Natural killer cell (primary cell): ENCODE measurements around the gene PRDX4. TPM values are rescaled to one million over a fixed set of nuclear protein-coding genes. Genes with fewer than 3 reads are reported as not detected.
A peak's percentile ranks its signal among the peaks of the same experiment; 100 is the strongest.

Source experiments
- ATAC-seq, 3 donors: fragments of 150-1000 bp in 2 of 3; fragments of 200-7000 bp in 1 of 3; cut with Tn5 transposase; 1 replicate in 1 of 3; 2 replicates in 2 of 3; pipeline ENCODE4 v1.10.0; 2021; ENCODE audit warnings: mild to moderate bottlenecking in 2 of 3, moderate library complexity in 2 of 3
- DNase-seq, 2 donors: peaks; one replicate each; pipeline versions ENCODE4 v3.0.0 to v3.0.0-alpha.2; 2013 to 2021; ENCODE audit warnings: mixed read lengths in 1 of 2
- H3K27ac ChIP-seq: one replicate; pipeline ENCODE4 v1.5.1; 2013; ENCODE audit warnings: mild to moderate bottlenecking, low read length
- H3K27me3 ChIP-seq: one replicate; pipeline ENCODE4 v1.6.1; 2013; ENCODE audit warnings: low read length; ENCODE audit not compliant: control insufficient read depth, insufficient read depth
- H3K36me3 ChIP-seq: one replicate; pipeline ENCODE4 v1.6.1; 2013; ENCODE audit warnings: low read length; ENCODE audit not compliant: control insufficient read depth, insufficient read depth
- H3K4me1 ChIP-seq: one replicate; pipeline ENCODE4 v1.6.1; 2013; ENCODE audit warnings: low read length; ENCODE audit not compliant: control insufficient read depth, insufficient read depth
- H3K4me3 ChIP-seq: one replicate; pipeline ENCODE4 v1.5.1; 2013; ENCODE audit warnings: low read length
- H3K9me3 ChIP-seq: one replicate; pipeline ENCODE4 v1.6.1; 2013; ENCODE audit warnings: low read length; ENCODE audit not compliant: control insufficient read depth, insufficient read depth
- H3K27ac Mint-ChIP-seq, 2 donors: one replicate each; pipeline ENCODE4 v1.8.0; 2022; ENCODE audit warnings: mild to moderate bottlenecking in 2 of 2, mixed read lengths in 2 of 2, moderate library complexity in 1 of 2
- H3K27me3 Mint-ChIP-seq, 2 donors: one replicate each; pipeline ENCODE4 v1.8.0; 2022; ENCODE audit warnings: low read depth in 2 of 2, mixed read lengths in 2 of 2
- H3K36me3 Mint-ChIP-seq: one replicate; pipeline ENCODE4 v1.8.0; 2022; ENCODE audit warnings: mixed read lengths
- H3K4me1 Mint-ChIP-seq, 2 donors: one replicate each; pipeline ENCODE4 v1.8.0; 2022; ENCODE audit warnings: mixed read lengths in 2 of 2
- H3K4me3 Mint-ChIP-seq: one replicate; pipeline ENCODE4 v1.8.0; 2022; ENCODE audit warnings: mild to moderate bottlenecking, moderate library complexity, mixed read lengths
- H3K9me3 Mint-ChIP-seq, 2 donors: one replicate each; pipeline ENCODE4 v1.8.0; 2022; ENCODE audit warnings: mixed read lengths in 2 of 2
- WGBS: methylation state at CpG from one replicate; pipeline ENCODE4 v1.1.7; 2013; ENCODE audit warnings: missing lambda C conversion rate; ENCODE audit not compliant: insufficient coverage; 5-methylcytosine and 5-hydroxymethylcytosine counted together
- intact Hi-C: fragments of 100-400 bp; cut with micrococcal nuclease; formaldehyde crosslinking; loops from one replicate; pipeline ENCODE4 v1.14.2; 2022
- total RNA-seq, 4 donors: library from RNA; stranded (reverse); fragments of 120-200 nt in 1 of 4; gene quantifications; one replicate each; pipeline versions ENCODE4 v1.2.3 to v1.2.4, GENCODE V29; 2013 to 2022
- TF ChIP-seq, protein P1 (sequence below): fragments of 200-600 bp; IDR thresholded peaks from one replicate; pipeline ENCODE4 v1.8.0; 2022; ENCODE audit warnings: antibody characterized with exemption

The PRDX4 gene
- total RNA-seq, 3 donors from 2014 or later (not counting 1 experiment from before 2014, with no cell fraction given): 6.8 to 13.5 (median 7.8) TPM

DNA sequence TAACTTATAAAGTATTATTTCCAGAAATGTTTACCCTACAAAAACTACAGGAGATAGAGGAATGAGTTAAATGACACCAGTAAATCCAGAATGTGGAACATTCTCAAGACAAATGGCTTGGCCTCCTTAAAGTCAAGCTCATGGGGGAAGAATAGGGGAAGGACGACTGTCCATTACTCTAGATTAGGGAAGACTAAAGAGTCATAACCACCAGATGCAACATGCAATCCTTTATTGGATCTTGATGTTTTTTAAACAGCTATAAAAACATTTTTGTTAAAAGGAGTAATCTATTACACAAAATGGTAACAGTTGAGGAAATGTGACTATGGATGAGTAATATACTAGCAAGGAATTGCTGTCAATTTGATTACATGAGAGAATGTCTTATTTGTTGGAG, 64.7 kb downstream of the PRDX4 start:
- Histone ChIP-seq H3K4me3 (no peak overlapping the region), H3K27ac (no peak overlapping the region), H3K27me3 (no peaks in the 10 kb centered on the region), H3K4me1 (no peaks in the 10 kb centered on the region), H3K9me3 (no peaks in the 10 kb centered on the region), H3K36me3 (peaks cover 4% of the 10 kb centered on the region)
- no peak for ATAC-seq
- Mint-ChIP-seq H3K9me3 (no peaks in the 10 kb centered on the region), H3K4me3 (no peak overlapping the region), H3K36me3 (no peaks in the 10 kb centered on the region), H3K4me1 (peaks cover 5 to 6% of the 10 kb centered on the region in 2 donors), H3K27me3 (no peaks in the 10 kb centered on the region), H3K27ac (peak overlapping the region in 1 of 2 donors; percentile 52)
- TF ChIP-seq, protein P1, sequence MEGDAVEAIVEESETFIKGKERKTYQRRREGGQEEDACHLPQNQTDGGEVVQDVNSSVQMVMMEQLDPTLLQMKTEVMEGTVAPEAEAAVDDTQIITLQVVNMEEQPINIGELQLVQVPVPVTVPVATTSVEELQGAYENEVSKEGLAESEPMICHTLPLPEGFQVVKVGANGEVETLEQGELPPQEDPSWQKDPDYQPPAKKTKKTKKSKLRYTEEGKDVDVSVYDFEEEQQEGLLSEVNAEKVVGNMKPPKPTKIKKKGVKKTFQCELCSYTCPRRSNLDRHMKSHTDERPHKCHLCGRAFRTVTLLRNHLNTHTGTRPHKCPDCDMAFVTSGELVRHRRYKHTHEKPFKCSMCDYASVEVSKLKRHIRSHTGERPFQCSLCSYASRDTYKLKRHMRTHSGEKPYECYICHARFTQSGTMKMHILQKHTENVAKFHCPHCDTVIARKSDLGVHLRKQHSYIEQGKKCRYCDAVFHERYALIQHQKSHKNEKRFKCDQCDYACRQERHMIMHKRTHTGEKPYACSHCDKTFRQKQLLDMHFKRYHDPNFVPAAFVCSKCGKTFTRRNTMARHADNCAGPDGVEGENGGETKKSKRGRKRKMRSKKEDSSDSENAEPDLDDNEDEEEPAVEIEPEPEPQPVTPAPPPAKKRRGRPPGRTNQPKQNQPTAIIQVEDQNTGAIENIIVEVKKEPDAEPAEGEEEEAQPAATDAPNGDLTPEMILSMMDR: no peak
- intact Hi-C loops: no loop called here
- WGBS: no CpG with 5 or more reads among the region's 1 CpG
- DNase-seq: no peak

DNA sequence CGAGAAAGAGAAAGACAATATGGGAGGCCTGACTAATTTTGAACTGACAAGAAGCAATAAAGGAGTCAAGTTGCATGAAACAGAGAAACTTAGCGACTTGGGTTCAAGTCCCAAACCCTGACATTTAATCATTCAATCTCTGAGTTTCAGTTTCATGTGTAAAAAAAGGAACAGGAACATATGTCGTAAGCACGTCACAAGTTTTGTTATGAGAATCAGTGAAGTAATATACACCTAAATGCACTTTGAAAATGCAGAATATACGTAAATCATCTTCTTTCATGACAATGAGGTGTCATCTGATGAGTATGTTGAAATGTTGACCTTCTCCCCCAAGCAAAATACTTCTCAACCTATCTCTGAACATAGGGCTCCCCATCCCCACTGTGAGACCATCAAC, 65.4 kb downstream of the PRDX4 start:
- DNase-seq: peak in 1 of 2 donors; percentile 6
- H3K27ac ChIP-seq: peak overlapping the region; percentile 29

More for the DNA sequence above, 65.4 kb downstream of the PRDX4 start:
- intact Hi-C loops: no loop called here
- H3K27me3 Mint-ChIP-seq: no peaks in the 10 kb centered on the region
- Histone ChIP-seq H3K36me3 (peaks cover 4% of the 10 kb centered on the region), H3K4me1 (no peaks in the 10 kb centered on the region), H3K9me3 (no peaks in the 10 kb centered on the region), H3K27me3 (no peaks in the 10 kb centered on the region), H3K4me3 (no peak overlapping the region)
- H3K27ac Mint-ChIP-seq: no peak overlapping the region
- 29% methylated on average over 1 of the region's 5 CpGs for WGBS
- peaks cover 5 to 6% of the 10 kb centered on the region in 2 donors for H3K4me1 Mint-ChIP-seq
- H3K9me3 Mint-ChIP-seq: no peaks in the 10 kb centered on the region
- no peak overlapping the region for H3K4me3 Mint-ChIP-seq
- TF ChIP-seq, protein P1: no peak
- no peaks in the 10 kb centered on the region for H3K36me3 Mint-ChIP-seq
- ATAC-seq: no peak

Other genes starting within 250 kb of the PRDX4 start
- gene ACOT9, start 75.8 kb downstream of the PRDX4 start, total RNA-seq: 10 to 100 TPM; 20.0 to 24.9 (median 21.4) TPM
- 100 to 1,000 TPM; 276 to 667 (median 524) TPM for gene SAT1, start 115.7 kb downstream of the PRDX4 start, total RNA-seq
- 10 to 100 TPM in 1 of 3 donors, 1 to 10 TPM in 2; 8.8 to 13.0 (median 10.0) TPM for gene APOO, start 240.4 kb downstream of the PRDX4 start, total RNA-seq
- gene CXorf58, start 240.5 kb downstream of the PRDX4 start, total RNA-seq: not detected